Measurements from ENCODE around the gene HNRNPUL2.

GRCh38 chr11:62673196-62673525, 54.1 kb downstream of the HNRNPUL2 start:
- TF ChIP-seq CTCF (IDR thresholded peaks at IDR 0.05) (no peak), POLR2A (IDR thresholded peaks at IDR 0.05) (no peak)

Measured in thyroid gland (tissue), 4 donors.